G401 (cell line): ENCODE measurements around the gene MAP4K3. TPM values are rescaled to one million over a fixed set of nuclear protein-coding genes. Genes with fewer than 3 reads are reported as not detected.
A peak's percentile ranks its signal among the peaks of the same experiment; 100 is the strongest.
"Not testable (repeated sequence)": the region's sequence is repeated elsewhere in the genome, so short reads cannot be mapped to it uniquely, and the experiment has no call there.

Experiments used
- DNase-seq: peaks from one replicate; pipeline ENCODE4 v3.0.0-alpha.2; 2015; ENCODE audit warnings: low spot score
- in situ Hi-C: cut with HindIII; loops from 2 replicates; pipeline ENCODE4 v1.10.0; 2016; ENCODE audit warnings: low sequenced_read_pairs, mixed read lengths
- total RNA-seq: library from RNA; depleted of rRNA; stranded (reverse); fragments of >200 nt; shearing (Covaris generic); gene quantifications from 2 replicates; pipeline ENCODE4 v1.2.3, GENCODE V29; 2014

MAP4K3 gene
- total RNA-seq, 1 experiment from 2014 or later, result 49.5 TPM

DNA sequence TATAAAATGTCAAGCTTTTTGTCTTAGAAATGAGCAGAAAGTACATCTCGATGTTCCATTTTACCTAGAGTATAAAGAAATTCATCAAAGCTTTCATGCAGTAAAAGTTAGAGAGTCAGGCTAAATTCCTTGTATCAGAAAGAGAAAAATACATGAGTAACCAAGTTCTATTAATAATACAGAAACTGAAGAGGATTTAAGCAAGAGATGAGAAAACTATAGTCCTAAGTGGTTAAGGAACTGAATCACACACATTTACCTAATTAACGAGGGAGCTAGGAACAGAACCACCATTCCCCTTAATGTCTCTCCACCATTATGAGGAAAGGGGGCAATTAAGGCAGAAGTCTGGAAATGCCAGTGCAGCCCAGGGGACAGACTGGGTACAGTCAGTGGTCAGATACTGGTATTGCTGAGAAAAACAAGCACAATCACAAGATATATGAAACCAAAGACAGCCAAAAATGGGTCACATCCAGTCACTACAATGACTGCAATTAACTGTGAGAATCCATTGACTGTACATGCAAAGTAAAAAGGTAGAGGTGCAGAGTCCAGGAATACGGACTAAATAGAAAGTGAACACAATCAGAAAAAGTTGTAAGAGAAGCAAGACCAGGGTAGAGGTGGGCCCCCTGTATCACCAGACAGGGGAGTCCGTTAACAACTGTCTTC lies 23.9 kb downstream of the MAP4K3 start:
- in situ Hi-C loops, result no loop called here
- DNase-seq, result no peak

DNA sequence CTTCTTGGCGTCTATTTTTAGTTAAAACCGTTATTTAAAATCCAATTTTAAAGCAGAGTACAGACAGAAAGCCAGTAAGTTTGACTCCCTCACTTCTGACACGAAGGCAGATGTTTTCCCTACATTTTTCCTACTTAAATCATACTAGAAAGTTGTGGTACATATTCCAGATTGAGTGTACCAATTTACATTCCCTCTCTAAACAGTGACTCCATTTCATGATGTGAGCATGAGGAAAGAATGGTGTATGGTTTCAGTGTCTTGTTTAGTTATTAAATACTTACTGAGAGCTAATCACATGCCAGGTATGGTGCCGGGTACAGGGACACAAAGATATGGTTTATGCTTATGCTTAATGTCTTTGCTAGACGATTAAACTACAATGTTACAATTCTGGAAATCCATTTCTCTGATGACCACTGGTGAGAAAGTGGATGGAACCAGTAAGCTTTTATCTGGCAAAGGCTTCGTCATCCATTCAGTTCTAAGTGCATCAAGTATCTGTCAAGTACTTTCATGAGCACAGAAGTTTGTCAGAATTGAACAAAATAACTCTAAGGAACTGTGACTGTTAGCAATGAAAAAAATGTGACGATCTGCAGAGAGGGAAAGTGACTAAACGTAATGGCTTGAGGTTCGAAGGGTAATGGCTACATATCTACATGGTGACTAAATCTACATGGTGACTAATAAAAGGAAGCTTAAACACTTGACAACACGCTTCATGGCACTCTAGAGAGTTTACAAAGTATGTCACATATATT lies 25.7 kb downstream of the MAP4K3 start:
- in situ Hi-C loops, result no loop called here
- no peak for DNase-seq

DNA sequence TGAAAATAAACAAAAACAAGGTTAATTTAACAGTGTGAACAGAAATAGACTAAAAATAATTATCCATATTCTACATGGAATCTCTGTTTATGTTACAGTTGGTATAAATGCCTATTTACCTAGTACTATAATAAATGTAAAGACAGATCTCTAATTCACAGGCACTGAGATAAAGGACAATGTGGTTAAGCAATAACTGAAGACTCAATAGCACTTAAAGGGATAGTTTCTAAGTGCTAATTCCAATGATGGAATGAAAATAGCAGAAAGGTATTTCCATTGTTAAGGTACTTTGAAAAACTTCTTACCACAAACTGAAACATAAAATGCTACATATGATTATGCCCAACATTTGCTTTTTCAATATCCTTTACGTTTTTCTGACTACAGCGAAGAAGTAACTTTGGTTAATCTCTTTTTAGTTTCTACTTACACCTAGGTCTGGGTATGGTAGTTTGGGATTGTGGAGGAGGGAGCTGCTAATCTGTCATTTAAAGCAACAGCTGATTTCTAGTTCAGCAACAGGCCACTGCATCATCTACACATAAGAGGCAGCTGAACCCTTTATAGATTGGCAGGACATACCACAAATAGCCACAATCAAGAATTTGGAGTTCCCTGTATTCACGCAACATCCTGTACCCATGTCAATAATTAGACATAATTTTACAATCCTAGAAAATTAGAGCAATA lies 27.2 kb downstream of the MAP4K3 start:
- no peak for DNase-seq
- in situ Hi-C loops, result no loop called here

DNA sequence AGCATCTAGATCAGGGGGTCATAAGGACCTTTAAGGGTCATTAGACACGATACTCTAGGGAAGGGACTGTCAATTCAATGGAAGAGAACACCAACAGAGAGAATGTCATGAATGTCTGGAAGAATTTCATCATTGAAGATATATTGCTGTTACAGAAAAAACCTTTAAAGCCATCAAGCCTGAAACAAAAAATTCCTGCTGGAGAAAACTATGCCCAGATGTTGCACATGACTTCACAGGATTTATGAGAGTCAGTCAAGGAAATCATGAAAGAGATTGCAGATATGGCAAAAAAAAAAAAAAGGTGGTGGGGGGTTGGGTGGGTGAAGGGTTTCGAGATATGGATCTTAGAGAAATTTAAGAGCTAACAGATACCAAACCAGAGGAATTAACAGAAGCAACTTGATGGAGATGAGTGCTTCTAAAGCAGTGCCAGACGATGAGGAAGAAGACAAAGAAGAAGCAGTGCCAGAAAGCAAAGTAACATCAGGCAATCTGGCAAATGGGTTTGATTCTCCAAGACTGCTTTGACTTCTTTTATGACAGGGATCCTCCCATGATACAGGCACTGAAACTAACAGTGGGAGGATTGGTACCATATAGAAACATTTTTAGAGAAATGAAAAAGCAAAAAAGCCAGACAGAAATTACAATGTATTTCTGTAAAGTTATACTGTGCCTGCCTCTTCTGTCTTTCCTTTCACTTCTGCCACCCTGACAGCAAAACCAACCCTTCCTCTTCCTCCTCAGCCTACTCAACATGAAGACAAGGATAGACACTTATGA lies 28.5 kb downstream of the MAP4K3 start:
- DNase-seq, result no peak
- in situ Hi-C loops, result no loop called here

DNA sequence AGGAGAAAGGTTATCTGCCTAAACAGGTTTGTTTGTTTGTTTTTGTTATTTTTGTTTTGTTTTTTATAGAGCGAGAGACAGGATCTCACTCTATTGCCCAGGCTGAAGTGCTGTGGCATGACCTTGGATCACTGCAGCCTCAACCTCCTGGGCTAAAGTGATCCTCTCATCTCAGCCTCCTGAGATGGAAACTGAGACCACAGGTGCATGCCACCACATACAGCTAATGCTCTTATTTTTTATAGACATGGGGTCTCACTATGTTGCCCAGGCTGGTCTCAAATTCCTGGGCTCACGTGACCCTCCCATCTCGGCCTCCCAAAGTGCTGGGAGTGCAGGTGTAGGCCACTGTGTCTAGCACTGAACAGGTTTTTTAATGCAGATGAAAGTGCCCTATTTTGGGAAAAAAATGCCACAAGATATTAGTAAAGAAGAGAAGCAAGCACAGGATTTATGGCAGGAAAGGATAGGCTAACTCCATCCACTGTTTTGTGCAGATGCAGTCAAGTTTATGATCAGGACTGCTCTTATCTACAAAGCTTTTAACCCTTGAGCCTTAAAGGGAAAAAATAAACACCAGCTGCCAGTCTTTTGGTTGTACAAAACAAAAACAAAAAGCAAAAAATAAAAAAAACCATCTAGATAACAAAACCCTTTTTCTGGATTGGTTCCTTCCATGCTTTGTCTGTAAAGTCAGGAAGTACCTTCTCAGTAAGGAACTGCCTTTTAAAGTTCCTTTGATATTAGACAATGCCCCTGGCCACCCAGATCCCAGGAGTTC lies 29.4 kb downstream of the MAP4K3 start:
- DNase-seq, result no peak
- in situ Hi-C loops, result no loop called here

DNA sequence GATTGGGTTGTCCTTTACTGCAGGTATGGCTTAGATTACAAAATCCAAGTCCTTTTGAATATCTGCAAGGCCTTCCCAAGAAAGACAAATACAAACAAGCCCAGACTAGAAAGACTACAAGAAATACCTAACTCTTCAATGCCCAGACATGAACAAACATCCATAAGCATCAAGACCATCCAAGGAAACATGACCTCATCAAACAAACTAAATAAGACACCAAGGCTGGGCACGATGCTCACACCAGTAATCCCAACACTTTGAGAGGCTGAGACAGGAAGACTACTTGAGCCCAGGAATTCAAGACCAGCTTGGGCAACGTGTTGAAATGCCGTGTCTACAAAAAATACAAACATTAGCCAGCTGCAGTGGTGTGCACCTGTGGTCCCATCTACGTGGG lies 31.7 kb downstream of the MAP4K3 start:
- no peak for DNase-seq
- in situ Hi-C loops, result no loop called here

DNA sequence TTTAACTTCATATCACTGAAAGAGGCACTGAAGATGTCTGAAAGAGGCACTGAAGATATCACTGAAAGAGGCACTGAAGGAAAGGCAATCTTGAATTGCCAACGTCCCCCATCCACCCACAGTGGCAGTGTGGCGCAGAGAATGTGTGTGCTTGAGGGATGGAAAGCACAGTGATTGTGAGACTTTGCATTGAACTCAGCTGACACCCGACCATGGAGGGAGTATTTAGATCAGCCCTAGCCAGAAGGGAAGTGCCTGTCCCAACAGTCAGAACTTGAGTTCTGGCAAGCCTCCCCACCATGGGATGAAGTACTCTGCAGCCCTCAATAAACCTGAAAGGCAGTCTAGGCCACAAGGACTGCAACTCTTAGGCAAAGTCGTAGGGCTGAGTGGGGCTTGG lies 33.8 kb downstream of the MAP4K3 start:
- no peak for DNase-seq
- in situ Hi-C loops, result no loop called here

DNA sequence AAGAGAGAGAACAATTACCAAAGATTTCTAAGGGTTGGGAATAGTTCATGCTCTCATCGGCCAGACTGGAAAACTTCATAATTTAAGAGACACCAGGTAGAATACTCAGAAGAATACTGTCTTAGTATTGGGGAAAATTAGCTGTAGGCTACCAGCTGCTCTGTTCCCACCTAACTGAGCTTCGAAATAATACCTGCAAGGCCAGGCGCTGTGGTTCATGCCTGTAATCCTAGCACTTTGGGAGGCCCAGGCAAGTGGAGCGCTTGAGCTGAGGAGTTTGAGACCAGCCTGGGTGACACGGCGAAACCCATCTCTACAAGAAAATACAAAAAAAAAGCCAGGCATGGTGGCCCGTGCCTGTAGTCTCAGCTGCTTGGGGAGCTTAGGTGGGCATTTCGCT lies 35.8 kb downstream of the MAP4K3 start:
- in situ Hi-C loops, result no loop called here
- no peak for DNase-seq

DNA sequence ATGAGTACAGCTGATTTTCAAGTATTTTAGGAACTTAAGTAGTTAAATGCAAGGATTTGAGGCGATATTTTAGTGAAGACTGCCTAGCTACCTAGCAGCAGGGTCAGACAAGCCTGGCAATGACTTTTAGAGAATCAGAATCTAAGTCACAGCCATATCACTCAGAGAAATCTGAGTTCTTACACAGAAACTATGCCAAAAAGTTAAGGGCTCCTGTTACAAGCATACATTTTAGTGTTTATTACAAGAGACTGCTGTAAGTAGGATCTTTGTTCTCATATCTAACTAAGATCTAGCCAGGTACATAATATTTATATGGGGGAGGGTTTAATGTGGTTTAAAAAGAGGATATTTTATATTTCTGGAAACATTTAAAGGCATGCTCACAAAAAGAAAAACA lies 37.5 kb downstream of the MAP4K3 start:
- in situ Hi-C loops, result no loop called here
- no peak for DNase-seq

DNA sequence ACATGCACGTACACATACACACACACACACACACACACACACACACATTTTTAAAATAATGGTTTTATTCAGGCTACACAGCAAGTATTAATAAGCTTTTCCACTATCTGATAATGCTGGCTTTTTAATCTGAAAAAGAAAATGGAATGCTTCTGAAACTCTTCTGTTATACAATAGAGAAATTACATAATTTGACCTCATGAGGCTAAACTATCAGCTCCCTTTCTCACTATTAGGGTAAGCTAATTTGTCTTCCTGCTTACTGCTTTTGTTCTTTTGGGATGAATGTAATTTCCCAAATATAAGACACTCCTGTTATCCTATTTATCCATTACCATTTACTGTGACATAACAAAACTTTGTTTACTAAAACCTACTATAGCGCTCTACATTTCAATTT lies 41.8 kb downstream of the MAP4K3 start:
- in situ Hi-C loops, result no loop called here
- DNase-seq, result no peak

DNA sequence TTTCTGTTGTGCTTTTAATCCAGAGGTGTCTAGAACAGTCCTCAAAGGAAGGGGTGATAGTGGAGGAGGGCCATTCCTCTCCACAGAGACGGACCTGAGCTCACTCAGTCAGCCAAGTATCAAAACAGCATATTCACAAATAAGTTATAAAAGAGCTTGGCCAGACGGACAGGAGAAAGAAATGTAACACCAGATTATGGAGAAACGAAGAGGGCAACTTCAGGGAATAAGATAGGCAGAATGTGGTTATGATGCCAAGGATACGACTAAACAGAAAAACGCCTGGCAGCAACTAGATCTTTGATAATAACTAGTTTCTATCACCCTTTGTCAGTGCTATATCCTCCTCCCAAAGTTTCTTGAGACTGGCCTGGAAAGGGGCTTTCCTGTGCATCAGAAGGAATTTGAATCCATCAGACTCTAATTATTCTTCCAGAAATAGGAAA lies 42.5 kb downstream of the MAP4K3 start:
- in situ Hi-C loops, result no loop called here
- peak; percentile 50 for DNase-seq

DNA sequence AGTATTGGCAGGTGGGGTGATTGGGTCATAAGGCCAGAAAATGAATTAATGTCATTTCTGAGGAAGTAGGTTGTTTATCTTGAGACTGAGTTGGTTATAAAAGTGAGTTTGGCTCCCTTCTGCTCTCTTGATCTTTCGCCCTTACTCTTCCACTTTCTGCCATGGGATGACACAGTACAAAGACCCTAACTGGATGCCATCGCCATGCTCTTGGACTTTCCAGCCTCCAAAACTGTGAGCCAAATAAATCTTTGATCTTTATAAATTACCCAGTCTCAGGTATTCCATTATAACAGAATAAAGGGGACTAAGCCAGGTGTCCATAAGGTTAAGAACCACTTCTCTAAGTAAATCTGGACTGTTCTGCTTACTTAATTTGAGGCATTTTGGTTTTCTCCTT lies 44.4 kb downstream of the MAP4K3 start:
- DNase-seq, result no peak
- in situ Hi-C loops, result no loop called here

DNA sequence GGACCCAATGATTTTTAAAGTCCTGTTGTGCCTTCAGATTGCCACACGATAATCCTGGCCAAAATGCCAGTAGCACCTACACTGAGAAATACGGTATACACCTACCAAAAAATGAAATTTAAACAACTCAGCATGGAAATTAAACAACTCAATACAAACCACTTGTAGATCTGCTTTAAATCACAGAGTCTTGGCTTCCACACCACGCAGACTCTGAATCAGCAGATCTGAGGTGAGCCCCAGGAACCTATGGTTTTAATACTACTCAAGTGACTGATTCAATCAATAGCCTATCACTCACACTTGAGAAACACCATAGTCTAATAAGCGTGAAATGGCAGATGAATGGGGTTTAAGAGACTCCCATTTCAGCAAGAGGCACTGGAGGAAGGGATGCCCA lies 46.9 kb downstream of the MAP4K3 start:
- DNase-seq, result no peak
- in situ Hi-C loops, result no loop called here

DNA sequence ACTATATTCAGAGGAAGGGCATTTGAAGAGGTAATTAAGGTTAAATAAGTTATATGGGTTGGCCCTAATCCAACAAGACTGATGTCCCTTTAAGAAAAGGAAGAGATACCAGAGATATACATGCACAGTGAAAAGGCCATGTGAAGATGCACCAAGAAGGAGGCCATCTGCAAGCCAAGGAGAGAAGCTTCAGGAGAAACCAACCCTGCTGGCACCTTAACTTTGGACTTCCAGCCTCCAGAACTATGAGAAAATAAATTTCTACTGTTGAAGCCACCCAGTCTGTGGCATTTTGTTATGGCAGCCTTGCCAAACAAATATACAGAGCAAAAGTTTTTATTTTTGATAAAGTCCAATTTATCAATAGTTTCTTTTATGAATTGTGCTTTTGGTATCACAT lies 51.0 kb downstream of the MAP4K3 start:
- DNase-seq, result no peak
- in situ Hi-C loops, result no loop called here

DNA sequence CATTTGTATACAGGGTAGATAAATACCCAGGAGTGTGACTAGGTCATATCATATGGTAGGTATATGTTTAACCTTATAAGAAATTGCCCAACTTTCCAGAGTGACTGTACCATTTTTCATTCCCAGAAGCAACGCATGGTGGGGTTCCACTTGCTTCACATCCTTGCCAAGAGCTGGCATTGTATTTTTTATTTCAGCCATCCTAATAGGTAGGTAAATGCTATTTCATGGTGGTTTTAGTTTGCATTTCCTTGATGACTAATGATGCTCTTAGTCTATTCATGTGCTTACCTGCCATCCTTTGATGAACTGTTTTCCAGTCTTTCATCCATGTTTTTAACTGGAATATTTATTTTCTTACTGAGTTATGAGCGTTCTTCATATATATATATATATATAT lies 51.9 kb downstream of the MAP4K3 start:
- in situ Hi-C loops, result no loop called here
- no peak for DNase-seq

DNA sequence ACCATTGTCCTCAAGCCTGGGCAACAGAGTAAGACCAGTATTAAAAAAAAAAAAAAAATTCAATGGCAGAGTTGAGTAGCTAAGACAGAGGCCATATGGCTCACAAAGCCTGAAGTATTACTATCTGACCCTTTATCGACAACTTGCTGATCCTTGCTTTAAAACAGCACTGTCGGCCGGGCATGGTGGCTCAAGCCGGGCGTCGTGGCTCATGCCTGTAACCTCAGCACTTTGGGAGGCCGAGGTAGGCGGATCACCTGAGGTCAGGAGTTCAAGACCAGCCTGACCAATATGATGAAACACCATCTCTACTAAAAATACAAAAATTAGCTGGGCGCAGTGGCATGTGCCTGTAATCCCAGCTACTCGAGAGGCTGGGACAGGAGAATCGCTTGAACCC lies 53.0 kb downstream of the MAP4K3 start:
- DNase-seq, in situ Hi-C loops: not testable (repeated sequence)

DNA sequence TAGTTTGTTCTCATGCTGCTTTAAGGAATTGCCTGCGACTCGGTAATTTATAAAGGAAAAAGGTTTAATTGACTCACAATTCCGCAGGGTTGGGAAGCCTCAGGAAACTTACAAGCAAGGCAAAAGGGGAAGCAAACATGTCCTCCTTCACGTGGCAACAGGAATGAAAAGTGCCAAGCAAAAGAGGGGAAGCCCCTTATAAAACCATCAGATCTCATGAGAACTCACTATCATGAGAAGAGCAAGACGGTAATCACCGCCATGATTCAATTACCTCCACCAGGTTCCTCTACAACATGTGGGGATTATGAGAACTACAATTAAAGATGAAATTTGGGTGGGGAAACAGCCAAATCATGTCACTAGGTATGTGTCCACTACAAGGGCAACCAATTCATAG lies 53.9 kb downstream of the MAP4K3 start:
- in situ Hi-C loops, result no loop called here
- no peak for DNase-seq

DNA sequence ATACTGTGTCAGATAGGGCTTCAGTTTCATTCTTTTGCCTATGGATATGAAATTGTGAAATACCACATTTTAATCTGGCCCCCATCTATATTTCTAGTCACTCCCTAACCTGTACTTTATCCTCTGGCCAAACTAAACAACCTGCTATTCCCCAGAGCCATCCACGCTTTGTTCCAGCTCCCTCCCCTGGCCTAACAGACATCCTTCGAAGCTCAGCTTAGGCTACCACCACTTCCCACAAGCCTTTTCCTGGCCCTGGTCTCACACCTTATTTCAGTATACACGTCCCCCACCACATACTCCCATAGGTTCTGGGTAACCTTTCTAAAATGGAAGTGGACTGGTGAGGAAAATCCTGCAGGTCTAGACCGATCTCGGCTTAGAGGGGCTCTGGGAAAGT lies 55.4 kb downstream of the MAP4K3 start:
- DNase-seq, result peak; percentile 53
- in situ Hi-C loops, result no loop called here
